Body of pancreas (tissue), 4 donors: ENCODE results near the gene TNS3.

Source experiments
- CTCF ChIP-seq, 7 experiments: fragments of 450-650 bp in 4 of 7; fragments of 200-600 bp in 3 of 7; sonication (generic) in 3 of 7; IDR thresholded peaks; one replicate each; pipeline ENCODE4 v1.5.1; 2016 to 2019; ENCODE audit warnings: antibody characterized with exemption in 7 of 7
- POLR2A ChIP-seq, 3 donors: fragments of 450-650 bp; IDR thresholded peaks; one replicate each; pipeline ENCODE4 v1.6.1; 2016; ENCODE audit warnings: antibody characterized with exemption in 3 of 3, mild to moderate bottlenecking in 2 of 3

- TF ChIP-seq CTCF (IDR thresholded peaks at IDR 0.05), result no peak
- no peak for TF ChIP-seq POLR2A (IDR thresholded peaks at IDR 0.05)
Observed at GRCh38 chr7:47371733-47372368, 210.1 kb downstream of the TNS3 start.
